GM18870 (cell line): ENCODE data around the gene SGCA.

Experiments
- ATAC-seq: cut with Tn5 transposase; IDR thresholded peaks from one replicate; pipeline ENCODE4 v1.9.1; 2021; ENCODE audit warnings: moderate library complexity; ENCODE audit not compliant: unreplicated experiment

The SGCA gene

DNA sequence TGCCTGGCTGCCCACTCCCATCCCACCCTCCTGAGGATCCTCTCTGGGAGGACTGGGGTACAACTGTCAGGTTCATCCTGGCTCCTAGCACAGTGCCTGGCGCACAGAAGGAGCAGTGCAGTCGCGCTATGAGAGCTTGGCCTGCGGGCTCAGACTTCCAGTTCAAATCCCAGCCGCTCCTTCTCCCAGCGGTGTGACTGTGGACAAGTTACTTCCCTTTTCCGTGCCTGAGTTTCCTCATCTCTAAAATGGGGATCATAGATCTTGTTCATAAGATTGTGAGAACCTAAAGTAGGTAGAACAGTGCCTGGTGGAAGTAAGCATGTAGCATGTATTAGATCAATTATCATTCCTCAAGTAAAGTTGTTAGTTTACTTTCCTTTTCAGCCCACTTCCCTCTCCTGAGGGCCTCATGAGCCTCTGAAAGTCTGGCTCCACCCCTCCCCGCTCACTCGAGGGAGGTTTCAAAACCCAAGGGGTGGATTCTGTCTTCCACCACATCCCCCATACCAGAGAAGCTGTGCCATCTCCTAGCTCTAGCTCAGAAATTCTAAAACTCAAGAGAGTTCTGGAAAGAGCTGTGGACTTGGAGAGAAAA lies 55.6 kb downstream of the SGCA start:
- ATAC-seq = no peak

- ATAC-seq = no peak
These were observed 56.2 kb downstream of the SGCA start for GRCh38 chr17:50221864-50222545.

DNA sequence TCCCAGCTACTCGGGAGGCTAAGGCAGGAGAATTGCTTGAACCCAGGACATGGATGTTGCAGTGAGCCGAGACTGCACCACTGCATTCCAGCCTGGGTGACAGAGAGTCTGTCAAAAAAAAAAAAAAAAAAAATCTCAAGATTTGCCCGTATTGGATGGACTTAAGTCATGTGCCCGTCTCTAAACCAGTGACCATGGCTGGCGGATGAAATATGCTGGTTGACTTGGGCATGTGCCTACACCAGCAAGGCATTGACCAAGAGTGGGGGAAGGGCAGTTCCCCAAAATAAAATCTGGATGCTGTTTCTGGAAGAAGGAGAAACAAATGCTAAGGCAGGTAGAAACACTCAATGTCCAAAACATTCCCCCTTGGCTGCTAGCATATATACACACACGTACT lies 57.1 kb downstream of the SGCA start:
- ATAC-seq = no peak
